HG03439 (cell line): ENCODE measurements around the gene C1orf122.
"Not testable (repeated sequence)": the region's sequence is repeated elsewhere in the genome, so short reads cannot be mapped to it uniquely, and the experiment has no call there.

Source experiments
- ATAC-seq: cut with Tn5 transposase; IDR thresholded peaks from one replicate; pipeline ENCODE4 v1.9.1; 2021; ENCODE audit warnings: mild to moderate bottlenecking, moderate library complexity; ENCODE audit not compliant: unreplicated experiment

C1orf122 gene

DNA sequence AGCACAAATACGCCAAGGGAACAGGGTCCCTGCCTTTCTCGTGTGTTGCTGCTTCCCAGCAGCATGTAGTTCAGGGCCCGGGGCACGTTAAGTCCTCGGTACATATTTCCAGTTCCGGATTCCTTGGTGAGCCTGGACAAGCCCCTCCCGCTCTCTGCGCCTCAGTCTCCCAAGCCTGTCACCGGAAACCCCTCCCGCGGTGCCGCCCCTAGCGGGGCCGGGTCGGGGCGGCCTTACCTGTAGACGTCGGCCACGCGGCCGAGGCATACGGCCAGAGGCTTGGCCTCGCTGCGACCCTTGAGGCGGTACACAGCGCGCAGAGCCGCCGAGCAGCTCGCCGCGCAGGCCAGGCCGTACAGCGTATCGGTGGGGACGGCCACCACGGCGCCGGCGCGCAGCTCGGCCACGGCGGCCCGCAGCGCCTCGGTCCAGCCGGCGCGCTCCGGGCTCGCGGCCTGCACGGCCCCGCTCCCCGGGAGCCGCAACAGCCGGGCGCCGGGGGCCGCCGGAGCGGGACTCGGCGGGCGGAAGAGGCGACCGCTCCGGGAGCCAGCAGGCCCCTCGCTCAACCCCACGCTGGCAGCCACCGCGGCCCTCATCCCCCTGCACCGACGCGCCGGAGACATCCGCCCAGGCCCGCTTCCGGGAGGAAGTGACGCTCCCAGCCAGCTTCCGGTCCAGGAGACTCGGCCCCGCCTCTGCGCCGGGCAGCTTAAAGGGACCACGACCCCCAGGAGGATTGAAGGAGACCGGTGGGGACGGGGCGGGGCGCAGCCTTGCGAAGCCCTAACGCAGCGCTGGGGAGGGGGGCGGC is at the start of gene C1orf122, which contains the start of gene YRDC:
C1orf122 (plus strand) TSS at position 236 of the 814 bp plus-strand sequence. CDS start 615 bp downstream, outside the sequence.
YRDC (minus strand) TSS at position 654 of the 814 bp plus-strand sequence; CDS start at position 626, 28 bp downstream.
- peak; percentile 83 for ATAC-seq

DNA sequence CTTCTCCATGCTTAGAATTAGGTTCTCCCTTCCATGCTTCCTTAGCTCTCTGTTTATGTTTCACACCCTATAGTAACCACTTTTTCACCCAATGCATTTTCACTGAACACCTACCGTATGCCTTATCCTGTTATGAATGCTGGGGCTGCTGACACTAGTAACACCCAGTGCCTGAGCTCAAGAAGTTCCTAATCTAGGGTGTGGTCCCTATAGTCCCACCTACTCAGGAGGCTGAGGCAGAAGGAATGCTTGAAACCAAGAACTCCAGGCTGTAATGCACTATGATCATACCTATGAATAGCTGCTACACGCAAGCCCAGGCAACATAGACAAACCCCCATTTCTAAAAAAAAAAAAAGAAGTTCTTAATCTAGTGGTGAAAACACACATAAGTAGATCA is 48.1 kb upstream of the C1orf122 start:
- no peak for ATAC-seq

DNA sequence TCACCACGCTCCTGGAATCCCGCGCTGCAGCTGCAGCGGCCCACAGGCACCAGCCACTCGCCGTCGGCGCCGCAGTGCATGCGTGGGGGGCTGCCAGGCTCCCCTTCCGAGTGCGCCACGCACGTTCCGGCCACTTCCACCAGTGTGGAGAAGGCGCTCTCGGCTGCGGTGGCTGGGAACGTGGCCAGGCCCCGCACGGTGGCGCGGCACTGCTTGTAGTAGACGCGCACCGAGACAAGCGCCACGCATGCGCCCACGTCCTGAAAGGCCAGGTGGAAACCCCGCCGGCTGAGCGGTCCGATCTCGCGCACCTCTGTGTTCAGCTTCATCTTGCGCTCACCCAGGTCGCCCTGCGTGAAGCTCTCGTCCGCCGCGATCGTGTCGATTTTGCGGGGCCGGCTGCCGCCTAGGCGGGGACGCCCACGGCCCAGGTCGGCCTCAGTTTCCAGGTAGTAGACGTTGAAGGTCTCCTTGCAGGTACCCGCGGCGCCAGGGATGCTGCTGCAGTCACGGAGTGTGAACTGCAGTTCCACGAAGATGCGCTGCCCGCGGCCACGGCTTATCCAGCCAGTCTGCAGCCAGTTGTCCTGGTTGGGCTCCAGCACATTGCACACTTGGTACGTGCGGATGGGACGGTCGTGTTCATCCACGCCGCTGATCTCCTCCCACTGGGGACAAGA is 46.0 kb upstream of the C1orf122 start:
- no peak for ATAC-seq

DNA sequence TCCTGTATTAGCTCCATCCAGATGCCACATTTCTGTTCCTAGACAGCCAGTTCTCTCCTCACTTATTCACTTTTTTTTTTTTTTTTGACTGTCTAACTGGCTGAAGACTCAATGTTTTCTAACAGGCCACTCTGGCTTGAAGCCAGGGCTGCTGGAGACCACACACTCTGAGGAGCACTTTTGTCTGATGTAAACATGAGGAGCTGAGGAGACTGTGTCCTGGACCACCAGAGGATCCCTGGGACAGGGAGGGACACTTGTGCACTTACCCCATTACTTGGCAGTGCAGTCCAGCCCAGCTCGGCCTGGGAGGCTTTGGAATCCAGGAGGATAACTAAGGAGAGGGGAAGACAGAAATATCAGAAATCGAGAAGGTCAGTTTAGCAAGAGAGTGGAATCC is 45.1 kb upstream of the C1orf122 start:
- no peak for ATAC-seq

DNA sequence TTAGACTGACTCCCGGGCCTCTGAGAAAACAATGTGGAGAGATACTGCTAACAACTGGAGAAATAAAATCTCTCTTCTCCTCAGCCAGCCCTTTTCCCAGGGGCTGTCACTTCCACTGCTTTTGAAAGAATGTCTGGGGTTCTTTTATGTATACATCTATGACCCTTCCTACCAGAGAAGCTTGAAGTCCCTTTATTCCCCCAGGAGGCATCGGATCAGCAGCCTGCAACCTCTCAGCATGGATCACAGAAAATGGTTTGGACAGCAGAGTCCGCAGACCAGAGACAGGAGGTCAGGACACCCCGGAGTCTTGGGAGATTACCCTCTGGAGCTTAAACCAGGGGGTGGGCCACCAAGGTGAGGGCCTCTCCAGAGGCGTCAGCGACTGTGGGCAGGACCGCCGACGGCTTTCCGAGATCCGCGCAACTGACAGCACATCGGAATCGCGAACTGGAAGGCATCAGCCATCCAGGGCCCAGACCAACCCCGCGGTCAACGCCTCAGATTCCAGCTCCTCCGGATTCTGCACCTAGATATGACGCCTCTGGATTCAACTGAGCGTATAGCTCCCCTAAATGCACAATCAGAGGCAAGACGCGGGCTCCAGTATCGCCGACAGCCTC is 43.7 kb upstream of the C1orf122 start:
- no peak for ATAC-seq

DNA sequence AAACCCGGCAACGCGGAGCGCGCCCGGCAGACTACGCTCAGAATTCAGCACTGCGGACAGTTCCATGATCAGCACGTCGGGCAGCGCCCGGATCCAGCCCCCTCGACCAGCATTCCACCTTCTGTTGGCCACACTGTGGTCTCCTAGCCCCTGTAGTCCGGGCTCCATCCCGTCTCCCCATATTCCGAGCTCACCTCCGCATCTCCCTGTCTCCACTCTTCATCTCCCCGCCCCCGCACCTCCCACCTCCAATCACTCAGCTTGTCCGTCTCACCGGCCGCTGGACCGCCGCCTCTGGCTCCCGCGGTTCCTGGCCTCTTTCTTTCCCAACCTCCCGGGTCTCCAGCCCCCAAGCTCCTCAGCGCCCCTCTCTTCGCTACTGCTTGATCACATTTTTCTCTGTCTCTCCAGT is 43.2 kb upstream of the C1orf122 start:
- no peak for ATAC-seq

DNA sequence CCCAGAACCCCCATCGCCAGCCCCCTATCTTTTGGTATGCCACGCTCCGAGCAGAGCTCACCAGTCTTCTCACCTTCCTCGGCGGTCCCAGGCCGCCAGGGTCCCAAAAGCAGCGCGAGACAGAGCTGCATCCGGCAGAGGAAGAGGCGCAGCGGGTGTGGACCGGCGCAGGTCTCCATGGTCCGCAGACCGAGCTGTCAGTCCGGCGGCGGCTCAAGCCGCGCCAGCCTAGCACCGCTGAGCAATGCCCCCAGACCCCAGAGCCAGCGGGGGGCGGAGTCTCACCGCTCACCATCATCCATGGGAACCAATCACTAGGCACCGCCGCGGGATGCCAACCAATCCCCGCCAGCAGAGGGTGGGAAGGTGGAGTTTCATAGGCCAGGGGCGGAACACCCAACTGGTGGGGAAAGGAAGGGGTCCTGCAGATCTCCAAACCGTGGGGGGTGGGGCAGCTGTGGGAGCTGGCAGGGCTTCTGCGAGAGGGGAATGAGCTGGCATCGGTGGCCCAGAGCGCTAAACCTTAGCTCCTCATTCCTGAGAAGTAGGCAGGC is 42.6 kb upstream of the C1orf122 start, which contains the start of gene EPHA10:
EPHA10 (minus strand) TSS at position 233 of the 554 bp plus-strand sequence; CDS start at position 179, 54 bp downstream.
- ATAC-seq = no peak

DNA sequence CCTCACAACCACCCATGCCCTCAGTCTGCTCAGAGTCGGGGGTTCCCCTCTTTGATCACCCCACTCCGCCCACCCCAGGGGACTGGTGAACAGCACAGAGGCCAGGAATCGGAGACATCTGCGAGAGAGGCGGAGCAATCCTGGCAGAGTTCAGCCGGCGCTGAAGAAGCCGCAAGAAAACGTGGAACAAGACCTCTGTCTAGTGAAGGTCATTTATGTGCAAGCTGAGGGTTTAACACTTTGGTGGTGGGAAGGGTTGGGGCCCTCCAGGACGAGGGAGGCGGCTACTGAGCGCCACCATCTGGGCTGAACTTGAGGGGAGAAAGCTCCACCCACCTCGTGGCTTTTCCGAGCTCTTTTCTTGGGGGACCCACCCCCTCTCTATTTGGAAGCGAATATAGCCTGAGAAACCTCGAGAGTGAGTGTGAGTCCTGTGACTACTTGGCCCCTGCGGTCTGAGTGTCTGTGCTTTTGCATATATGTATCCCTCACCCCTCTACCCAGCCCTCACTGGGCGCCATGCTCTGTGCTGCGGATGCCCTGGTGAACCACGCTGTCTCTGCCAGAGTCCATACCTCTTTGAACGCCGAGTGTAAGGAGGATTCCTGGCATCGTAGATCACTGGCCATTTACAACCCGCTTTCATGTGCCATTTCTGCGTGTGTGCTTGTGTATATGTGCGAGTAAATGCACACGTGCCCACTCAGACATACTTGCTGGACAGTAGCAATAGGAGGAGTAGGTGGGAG is 41.5 kb upstream of the C1orf122 start:
- ATAC-seq = no peak

DNA sequence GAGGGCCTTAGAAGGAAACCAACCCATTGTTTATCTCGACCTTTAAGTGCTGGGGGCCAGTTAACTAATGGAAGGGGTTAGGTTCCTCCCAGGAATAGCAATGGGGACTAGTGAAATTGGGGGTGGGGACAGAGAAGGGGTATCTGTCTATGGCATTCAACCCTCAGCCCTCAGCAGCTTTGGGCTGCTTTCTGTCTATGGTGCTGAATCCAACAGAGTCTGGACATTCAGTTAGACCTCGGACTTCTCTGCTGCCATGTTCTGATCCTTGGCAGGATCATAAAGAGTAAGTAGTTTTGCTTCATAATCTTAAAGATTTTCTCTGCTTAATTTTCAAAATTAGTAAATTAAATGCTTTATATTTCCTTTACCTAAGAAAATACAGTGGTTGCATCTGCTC is 40.1 kb upstream of the C1orf122 start:
- no peak for ATAC-seq

DNA sequence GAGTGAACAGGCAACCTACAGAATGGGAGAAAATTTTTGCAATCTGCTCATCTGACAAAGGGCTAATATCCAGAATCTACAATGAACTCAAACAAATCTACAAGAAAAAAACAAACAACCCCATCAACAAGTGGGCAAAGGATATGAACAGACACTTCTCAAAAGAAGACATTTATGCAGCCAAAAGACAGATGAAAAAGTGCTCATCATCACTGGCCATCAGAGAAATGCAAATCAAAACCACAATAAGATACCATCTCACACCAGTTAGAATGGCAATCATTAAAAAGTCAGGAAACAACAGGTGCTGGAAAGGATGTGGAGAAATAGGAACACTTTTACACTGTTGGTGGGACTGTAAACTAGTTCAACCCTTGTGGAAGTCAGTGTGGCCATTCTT is 36.1 kb upstream of the C1orf122 start:
- not testable (repeated sequence) for ATAC-seq

DNA sequence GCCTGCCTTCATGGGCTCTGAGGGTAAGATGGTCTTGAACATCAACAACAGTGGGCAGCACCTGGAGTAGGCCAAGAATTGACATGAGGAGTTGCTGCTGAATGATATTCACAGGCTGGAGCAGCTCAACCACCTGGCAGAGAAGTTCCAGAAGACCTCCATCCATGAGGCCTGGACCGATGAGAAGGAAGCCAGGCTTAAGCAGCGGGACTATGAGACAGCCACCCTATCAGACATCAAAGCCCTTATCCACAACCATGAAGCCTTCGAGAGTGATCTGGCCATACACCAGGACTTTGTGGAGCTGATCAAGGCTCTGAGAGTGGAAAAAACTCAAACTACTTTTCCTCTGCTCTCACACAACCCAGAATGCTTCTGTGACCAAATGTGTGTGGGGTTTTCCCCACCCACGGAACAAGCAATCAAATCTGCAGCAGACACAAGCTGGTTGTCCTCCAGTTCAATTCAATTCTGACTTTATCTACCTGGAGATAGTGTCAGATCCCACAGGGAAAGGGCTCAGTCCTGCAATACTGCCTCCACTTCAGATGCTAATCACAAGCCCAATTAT is 30.6 kb upstream of the C1orf122 start:
- ATAC-seq = no peak

DNA sequence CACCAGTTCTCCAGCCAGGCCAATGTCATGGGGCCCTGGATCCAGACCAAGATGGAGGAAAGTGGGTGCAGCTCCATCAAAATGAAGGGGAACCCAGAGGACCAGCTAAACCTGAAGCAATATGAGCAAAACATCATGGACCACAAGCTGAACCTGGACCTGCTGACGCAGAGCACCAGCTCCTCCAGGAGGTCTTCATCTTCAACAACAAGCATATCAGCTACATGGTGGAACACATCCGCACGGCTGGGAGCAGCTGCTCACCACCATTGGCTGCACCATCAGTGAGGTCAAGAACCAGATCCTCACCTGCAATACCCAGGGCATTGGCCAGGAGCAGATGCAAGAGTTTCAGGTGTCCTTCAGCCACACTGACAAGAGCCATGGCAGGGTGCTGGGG is 28.9 kb upstream of the C1orf122 start:
- ATAC-seq = no peak

DNA sequence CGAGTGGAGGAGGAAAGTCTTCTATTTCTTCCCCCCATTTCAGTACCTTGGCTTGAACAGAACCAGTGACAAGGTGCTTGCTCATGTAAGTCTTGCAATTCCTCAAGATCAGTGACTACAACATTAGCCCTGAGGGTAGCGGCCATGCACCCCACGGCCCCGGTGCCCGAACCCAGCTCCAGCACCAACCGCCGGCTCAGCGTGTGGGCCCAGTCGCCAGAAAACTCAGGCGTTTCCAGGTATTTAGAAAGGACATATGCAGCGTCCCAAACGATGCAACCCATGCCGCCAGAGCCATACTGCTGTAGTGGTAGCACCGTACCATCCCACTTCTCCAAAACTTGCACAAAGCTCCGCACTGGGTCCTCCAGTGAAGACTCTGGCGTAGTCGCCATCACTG is 25.1 kb upstream of the C1orf122 start:
- no peak for ATAC-seq

DNA sequence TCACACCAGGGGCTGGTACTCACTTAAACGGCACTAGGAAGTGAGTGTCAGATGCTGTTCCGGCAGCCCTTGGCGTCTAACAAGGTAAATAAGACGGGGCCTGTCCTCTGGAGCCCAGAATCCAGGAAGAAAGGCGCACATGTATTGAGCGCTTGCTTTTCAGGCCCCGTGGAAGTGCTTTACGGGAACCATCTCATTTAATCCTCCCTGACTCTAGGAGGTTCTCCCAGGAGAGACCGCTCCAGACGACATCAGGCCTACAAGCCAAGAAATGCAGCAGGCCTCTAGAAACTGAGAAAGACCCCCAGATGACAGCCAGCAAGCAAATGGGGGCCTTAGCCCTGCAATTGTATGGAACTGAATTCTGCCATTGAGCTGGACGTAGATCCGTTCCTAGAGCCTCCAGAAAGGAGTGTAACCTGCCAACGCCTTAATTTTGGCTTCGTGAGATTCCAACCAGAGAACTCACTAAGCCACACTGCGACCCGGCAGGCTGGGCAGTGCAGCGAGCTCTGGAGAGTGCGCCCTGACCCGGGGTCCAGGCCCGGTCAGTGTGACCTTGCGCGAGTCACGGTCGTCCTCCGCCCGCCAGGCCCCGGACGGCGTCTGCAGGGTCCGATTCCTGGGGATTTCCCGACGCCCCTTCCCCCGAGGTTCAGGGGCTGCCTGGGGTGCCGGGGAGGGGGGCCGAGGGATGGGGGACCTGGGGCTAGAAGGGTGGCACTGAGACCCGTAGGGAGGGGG is 14.5 kb upstream of the C1orf122 start:
- ATAC-seq = no peak

DNA sequence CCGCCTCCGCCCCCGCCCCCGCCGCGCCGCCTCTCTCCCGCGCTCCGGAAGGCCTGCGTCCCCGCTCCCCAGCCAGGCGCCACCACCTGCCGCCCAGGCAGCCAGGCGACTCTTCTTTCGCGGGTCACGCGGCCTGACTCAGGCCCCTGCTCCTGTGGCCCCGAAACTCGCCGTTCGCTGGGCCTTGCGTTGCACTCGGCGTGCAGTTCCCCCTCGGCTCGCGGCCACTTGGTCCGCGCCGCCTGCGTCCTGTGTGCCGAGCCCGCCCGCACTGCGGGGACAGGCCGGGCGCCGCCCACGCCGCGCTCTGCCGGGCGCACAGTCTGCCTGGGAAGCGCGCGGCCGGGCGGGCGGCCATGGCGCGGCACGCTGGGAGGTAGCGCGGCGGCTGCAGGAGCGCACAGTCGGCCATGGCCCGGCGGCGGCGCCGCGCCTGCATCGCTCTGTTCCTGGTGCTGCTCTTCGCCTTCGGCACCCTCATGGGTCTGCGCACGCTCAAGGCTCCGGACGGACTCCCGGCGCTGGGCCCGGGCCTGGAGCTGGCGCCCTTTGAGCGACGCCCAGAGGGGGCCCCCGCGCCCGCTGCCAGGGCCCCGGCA is 13.7 kb upstream of the C1orf122 start, which contains the start of gene MANEAL:
MANEAL (plus strand) TSS at position 75 of the 599 bp plus-strand sequence; CDS start at position 411, 336 bp downstream.
- peak; percentile 52 for ATAC-seq

DNA sequence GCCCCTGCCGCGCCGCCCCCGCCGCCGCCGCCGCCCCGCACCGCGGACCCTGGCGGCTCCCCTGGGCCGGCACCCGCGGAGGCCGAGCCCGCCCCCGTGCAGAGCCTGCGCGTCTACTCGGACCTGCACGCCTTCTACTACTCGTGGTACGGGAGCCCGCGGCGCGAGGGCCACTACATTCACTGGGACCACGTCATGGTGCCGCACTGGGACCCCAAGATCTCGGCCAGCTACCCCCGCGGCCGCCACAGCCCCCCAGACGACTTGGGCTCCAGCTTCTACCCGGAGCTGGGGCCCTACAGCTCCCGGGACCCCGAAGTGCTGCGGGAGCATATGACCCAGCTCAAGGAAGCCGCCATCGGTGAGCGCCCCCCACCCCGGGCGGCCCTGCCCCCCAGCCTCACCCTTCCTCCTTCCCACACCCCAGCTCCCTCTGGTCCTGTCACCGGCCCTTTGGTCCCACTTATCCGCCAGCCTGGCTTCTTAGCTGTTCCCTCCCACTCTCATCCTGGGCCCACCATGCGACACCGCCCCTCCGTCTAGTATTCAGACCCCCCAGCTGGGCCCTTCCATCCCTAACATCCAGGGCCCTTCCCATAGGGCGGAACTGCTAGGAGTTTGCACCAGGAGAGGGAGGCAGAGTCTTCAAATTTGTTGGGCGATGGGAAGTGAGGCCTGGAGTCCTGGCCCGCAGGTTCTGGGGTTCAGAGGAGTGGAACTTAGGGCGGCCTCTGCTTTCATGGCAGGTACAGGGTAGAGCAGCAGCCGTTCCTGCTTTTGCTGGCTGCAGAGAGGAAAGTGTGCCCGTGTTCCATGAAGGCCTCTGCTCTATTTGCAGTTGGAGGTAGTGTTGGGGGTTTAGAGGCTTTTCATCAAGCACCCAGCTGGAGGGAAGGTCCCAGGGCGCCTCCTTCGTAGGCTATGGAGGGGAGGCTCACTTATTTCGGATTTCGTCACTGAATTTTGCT is 12.9 kb upstream of the C1orf122 start:
- ATAC-seq = no peak

DNA sequence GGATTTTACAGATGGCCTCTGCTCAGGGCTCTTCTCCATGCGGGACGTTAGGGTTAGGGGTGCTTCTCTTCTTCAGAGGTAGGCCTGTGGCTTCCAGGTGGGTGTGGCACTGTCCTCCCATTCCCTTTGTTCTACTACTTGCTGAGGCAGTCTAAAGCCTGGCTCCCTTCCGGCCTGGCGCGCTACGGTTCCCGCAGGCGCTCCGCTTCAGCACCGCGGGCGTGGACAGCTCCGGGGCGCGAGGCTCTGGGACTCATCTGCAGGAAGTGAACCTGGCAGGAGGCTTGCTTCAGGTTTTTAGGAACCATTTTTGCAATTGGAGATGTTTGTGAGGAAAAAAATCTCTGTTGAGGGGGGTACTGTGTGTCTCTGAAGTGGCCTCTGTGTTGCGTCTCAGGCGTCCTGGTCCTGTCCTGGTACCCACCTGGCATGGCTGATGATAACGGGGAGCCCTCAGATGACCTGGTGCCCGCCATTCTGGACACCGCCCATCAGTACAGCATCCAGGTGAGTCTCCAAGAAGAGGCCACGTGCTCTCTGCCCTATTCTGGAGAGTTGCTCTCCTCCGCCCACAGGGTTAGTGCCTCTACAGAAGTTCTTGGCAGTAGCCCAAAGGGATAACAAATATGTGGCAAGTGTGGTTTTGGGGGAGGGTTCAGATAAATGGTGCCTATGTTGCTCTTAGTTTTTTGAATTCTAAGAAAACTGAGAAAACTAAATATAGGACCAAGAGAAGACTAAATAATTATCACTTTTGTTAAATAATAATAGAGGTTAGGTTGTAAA is 12.1 kb upstream of the C1orf122 start:
- ATAC-seq = no peak
